Ovary (tissue), 9 donors: ENCODE results near the gene KDM1A. TPM values are rescaled to one million over a fixed set of nuclear protein-coding genes. Genes with fewer than 3 reads are reported as not detected.
A peak's percentile ranks its signal among the peaks of the same experiment; 100 is the strongest.

Experiments used
- DNase-seq, 5 donors: peaks; one replicate each; pipeline ENCODE4 v3.0.0-alpha.2; 2019 to 2020
- H3K27ac ChIP-seq, 2 donors: fragments of 200-600 bp; one replicate each; pipeline versions ENCODE4 v1.5.1 to v1.8.0; 2019 to 2022
- H3K27me3 ChIP-seq: fragments of 200-600 bp; one replicate; pipeline ENCODE4 v1.8.0; 2022
- H3K36me3 ChIP-seq: fragments of 200-600 bp; sonication (generic); one replicate; pipeline ENCODE4 v1.5.1; 2019
- H3K4me1 ChIP-seq: one replicate; pipeline ENCODE4 v1.8.1; 2013; ENCODE audit warnings: mild to moderate bottlenecking, moderate library complexity; ENCODE audit not compliant: insufficient read depth
- H3K4me3 ChIP-seq: fragments of 200-600 bp; sonication (generic); one replicate; pipeline ENCODE4 v1.5.1; 2017
- H3K9me3 ChIP-seq, 2 donors: fragments of 200-600 bp in 1 of 2; sonication (generic) in 1 of 2; one replicate each; pipeline versions ENCODE4 v1.5.1 to v1.8.1; 2013 to 2019; ENCODE audit warnings: mild to moderate bottlenecking in 1 of 2, moderate library complexity in 1 of 2
- CTCF ChIP-seq, 3 donors: fragments of 450-650 bp in 2 of 3; fragments of 200-600 bp in 1 of 3; IDR thresholded peaks; one replicate each; pipeline versions ENCODE4 v1.5.1 to v1.8.0; 2016 to 2022; ENCODE audit warnings: antibody characterized with exemption in 3 of 3, mild to moderate bottlenecking in 1 of 3
- EP300 ChIP-seq: sonication (generic); formaldehyde crosslinking; IDR thresholded peaks from one replicate; pipeline ENCODE4 v1.6.1; 2017; ENCODE audit warnings: antibody characterized with exemption
- POLR2A ChIP-seq: fragments of 450-650 bp; IDR thresholded peaks from one replicate; pipeline ENCODE4 v1.6.1; 2017; ENCODE audit warnings: antibody characterized with exemption, mild to moderate bottlenecking, moderate library complexity
- WGBS, 3 donors: extraction: QIAGEN DNeasy Blood & Tissue Kit in 1 of 3; methylation state at CpG; one replicate each; pipeline versions ENCODE4 v1.1.5 to v1.1.7; 2013 to 2017; 5-methylcytosine and 5-hydroxymethylcytosine counted together
- intact Hi-C, 4 donors: fragments of 100-400 bp; cut with DNase I; formaldehyde crosslinking; loops; one replicate each; pipeline versions ENCODE4 v1.11.0 to v1.15.1; 2022 to 2023
- polyA plus RNA-seq, 2 donors: library from polyadenylated mRNA; stranded (reverse); fragments of 200-250 nt in 1 of 2; fragments of 350-450 nt in 1 of 2; fragmentation: Illumina TruSeq in 1 of 2; extraction: RNeasy Lipid Tissue Mini Kit (QIAGEN cat#74804) in 1 of 2; gene quantifications; one replicate each; pipeline ENCODE4 v1.2.3, GENCODE V29; 2013 to 2014
- total RNA-seq, 7 donors: library from RNA; depleted of rRNA in 2 of 7; stranded (reverse); fragments of >200 nt in 2 of 7; fragmentation: NEBNext Ultra II Directional in 3 of 7; extraction: Animal tissue kit (Norgen Biotek cat#: 25700) in 3 of 7; gene quantifications; one replicate each; pipeline versions ENCODE4 v1.1.0 to v1.2.4, GENCODE V29; 2016 to 2023
- donor health status: DM: no; HTN: no; CAD: no; lungs with moderate emphysema.
- donor health status: DM: no; HTN: no; CAD: no.
- donor health status: Bipolar disorder and iron deficiency.
- donor health status: DM: yes; HTN: yes; CAD: no.
- donor health status: DM: no; HTN: no; CAD: no.
- donor health status: DM: yes; HTN: yes; CAD: no.

The KDM1A gene
- total and polyA plus RNA-seq, 9 donors = 45.7 to 76.1 (median 65.7) TPM

DNA sequence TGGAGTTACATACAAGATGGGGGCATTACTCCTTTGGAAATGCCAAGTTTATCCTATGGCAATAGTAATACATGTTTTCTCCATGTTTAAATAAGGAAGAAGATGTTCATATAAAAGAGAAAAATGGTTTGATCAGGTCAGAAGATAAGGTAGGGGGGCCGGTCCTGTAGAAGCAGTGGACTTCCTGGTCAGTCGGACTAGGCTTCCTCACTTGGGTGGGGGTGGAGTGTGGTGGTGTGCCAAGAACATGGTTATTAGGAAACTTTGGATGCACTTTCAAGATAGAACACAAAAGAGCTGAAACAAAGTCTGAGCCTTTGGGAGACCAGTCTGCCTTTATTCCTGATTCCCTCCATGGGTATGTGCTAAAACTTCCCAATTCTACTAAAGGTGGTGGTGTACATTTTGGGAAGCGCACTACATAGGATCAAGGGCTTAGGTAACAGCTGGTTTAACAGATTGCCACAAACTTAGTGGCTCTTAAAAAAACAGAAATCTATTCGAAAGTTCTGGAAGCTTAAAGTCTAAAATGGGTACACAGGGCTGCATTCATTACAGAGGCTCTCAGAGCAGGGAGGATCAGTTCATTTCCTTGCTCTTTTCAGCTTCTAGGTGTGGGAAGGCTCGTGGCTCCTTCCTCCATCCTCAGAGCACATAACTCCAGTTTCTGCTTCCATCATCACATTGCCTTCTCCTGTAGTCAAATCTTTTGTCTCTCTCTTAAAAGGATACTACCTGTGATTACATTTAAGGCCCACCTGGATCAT is 64.6 kb downstream of the KDM1A start:
- Histone ChIP-seq H3K9me3 (no peaks in the 10 kb centered on the region), H3K4me3 (no peak overlapping the region), H3K27me3 (no peaks in the 10 kb centered on the region), H3K4me1 (no peaks in the 10 kb centered on the region), H3K36me3 (no peaks in the 10 kb centered on the region), H3K27ac (no peak overlapping the region)
- intact Hi-C loops = no loop called here
- WGBS, 3 donors = 53 to 55% (median 55%) methylated on average over 5 of the region's 5 CpGs
- TF ChIP-seq POLR2A (no peak), EP300 (no peak), CTCF (IDR thresholded peaks at IDR 0.05) (no peak)
- DNase-seq = peak in 4 of 5 donors; percentile 29 to 66 (median 39)

DNA sequence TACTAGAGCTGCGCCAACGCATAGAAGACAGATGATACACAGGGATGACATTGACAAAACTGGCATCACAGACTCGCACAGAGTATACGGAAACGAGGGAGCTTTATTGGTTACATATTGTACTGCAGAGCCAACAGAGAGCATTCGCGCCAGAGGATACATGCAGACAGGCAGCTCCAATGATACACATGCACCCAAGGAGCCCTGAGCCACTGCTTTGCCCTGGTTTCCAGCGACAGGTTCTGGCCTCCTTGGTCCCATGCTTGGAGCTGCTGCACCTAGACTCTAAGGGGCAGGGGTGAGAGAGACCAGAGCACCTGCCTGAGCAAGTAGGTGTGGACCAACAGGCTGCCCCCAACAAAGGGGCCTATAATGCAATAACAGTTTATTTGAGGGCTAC is 65.6 kb downstream of the KDM1A start:
- no peaks in the 10 kb centered on the region for H3K36me3 ChIP-seq
- 86 to 87% (median 87%) methylated on average over 8 of the region's 8 CpGs for WGBS, 3 donors
- H3K27me3 ChIP-seq = no peaks in the 10 kb centered on the region

GRCh38 chr1:23085696-23086095 is 66.4 kb downstream of the KDM1A start:
- intact Hi-C loops = no loop called here
- Histone ChIP-seq H3K4me1 (no peaks in the 10 kb centered on the region), H3K27me3 (no peaks in the 10 kb centered on the region), H3K27ac (no peak overlapping the region), H3K36me3 (no peaks in the 10 kb centered on the region), H3K4me3 (no peak overlapping the region), H3K9me3 (no peaks in the 10 kb centered on the region)
- DNase-seq = no peak
- no peak for TF ChIP-seq EP300
- no peak for TF ChIP-seq CTCF (IDR thresholded peaks at IDR 0.05)
- no peak for TF ChIP-seq POLR2A
- WGBS, 3 donors = 61 to 67% (median 63%) methylated on average over 3 of the region's 3 CpGs

More for the DNA sequence above, 65.6 kb downstream of the KDM1A start:
- Histone ChIP-seq H3K27ac (no peak overlapping the region), H3K9me3 (no peaks in the 10 kb centered on the region), H3K4me1 (no peaks in the 10 kb centered on the region), H3K4me3 (no peak overlapping the region)
- intact Hi-C loops = no loop called here
- TF ChIP-seq POLR2A = no peak
- no peak for TF ChIP-seq EP300
- TF ChIP-seq CTCF (IDR thresholded peaks at IDR 0.05) = no peak
- DNase-seq = no peak

DNA sequence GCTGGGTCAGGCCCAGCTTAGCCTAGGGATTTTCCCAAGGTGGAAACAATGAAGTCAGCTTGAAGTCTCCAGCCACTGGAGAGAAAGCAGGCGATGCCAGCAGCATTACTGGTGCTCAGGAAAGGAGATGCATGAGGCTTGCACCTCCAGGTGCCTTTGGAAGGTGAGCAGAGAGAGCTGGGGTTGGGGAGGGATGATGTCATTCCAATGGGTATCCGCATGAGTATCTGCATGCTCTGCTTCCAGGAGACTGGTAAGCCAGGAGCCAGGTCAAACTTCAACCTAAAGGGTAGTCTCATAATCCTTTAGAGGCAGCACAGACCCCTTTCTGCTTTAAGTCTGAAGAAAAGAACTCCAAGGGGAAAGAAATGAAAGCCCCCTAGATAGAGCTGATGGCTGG is 68.8 kb downstream of the KDM1A start:
- TF ChIP-seq CTCF (IDR thresholded peaks at IDR 0.05) (no peak), EP300 (no peak), POLR2A (no peak)
- Histone ChIP-seq H3K27me3 (no peaks in the 10 kb centered on the region), H3K27ac (no peak overlapping the region), H3K4me1 (no peaks in the 10 kb centered on the region), H3K4me3 (no peak overlapping the region), H3K36me3 (no peaks in the 10 kb centered on the region), H3K9me3 (no peaks in the 10 kb centered on the region)
- intact Hi-C loops = no loop called here
- WGBS, 3 donors = 95 to 97% (median 95%) methylated on average over 2 of the region's 2 CpGs
- no peak for DNase-seq
